Measurements from ENCODE around the gene PAPSS1. TPM values are rescaled to one million over a fixed set of nuclear protein-coding genes. Genes with fewer than 3 reads are reported as not detected.

The PAPSS1 gene
- total and polyA plus RNA-seq, 10 of the 15 experiments (the other 5 are each of a cell fraction or from before 2014, with no cell fraction given), result 22.6 to 73.0 (median 30.6) TPM

DNA sequence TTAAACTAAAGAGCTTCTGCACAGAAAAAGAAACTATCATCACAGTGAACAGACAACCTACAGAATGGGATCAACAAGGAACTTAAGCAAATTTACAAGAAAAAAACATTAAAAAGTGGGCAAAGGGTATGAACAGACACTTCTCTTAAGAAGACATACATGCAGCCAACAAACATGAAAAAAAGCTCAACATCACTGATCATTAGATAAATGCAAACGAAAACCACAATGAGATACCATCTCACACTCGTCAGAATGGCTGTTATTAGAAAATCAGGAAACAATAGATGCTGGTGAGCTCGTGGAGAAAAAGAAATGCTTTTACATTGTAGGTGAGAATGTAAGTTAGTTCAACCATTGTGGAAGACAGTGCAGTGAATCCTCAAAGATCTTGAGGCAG lies 27.8 kb downstream of the PAPSS1 start:
- peaks cover 0 to 6% of the 10 kb centered on the region in 2 experiments; a peak in 2 of 4 replicates for H3K36me3 ChIP-seq (ENCODE audit: control insufficient read depth in 2 of 2, insufficient read depth in 2 of 2, low read length in 1 of 2)
- WGBS (ENCODE audit: insufficient coverage, insufficient replicate concordance, low lambda C conversion rate, missing lambda C conversion rate), result 88% methylated on average over 3 of the region's 3 CpGs
- H2AFZ ChIP-seq (ENCODE audit: control insufficient read depth, low read depth, low read length), result no peak overlapping the region
- in situ Hi-C loops (cut with MboI) (no loop called here), intact Hi-C loops (cut with micrococcal nuclease; ENCODE audit: unreplicated experiment) (no loop called here)
- H3K4me3 ChIP-seq, result no peak overlapping the region
- RAD21 ChIA-PET (ENCODE audit: unreplicated experiment), result no interaction called here
- BruUV-seq (replicated peaks), result no TSS peak
- H4K20me1 ChIP-seq (ENCODE audit: control insufficient read depth, insufficient read depth), result no peaks in the 10 kb centered on the region
- no peaks in the 10 kb centered on the region for H3K4me1 ChIP-seq (ENCODE audit: control insufficient read depth, insufficient read depth, low read length)
- H3K9me3 ChIP-seq (replicated peaks; ENCODE audit: control insufficient read depth, insufficient read depth, low read length), result peaks cover 2% of the 10 kb centered on the region; the same call in 2 of the 3 replicates
- H3K27ac ChIP-seq (ENCODE audit: control insufficient read depth, insufficient read depth), result no peak overlapping the region
- DNase-seq (ENCODE audit: low read depth, low spot score) (no peak), FAIRE-seq (no peak), ATAC-seq (no peak)
- H3K79me2 ChIP-seq (ENCODE audit: control insufficient read depth, insufficient read depth, low read length), result no peaks in the 10 kb centered on the region
- SMC1A ChIA-PET (ENCODE audit: uncharacterized antibody, unreplicated experiment), result interaction anchor here (1.0 to 1.5 kb wide), 2 partner anchors 9 to 61 kb away, joined by 3 to 4 read pairs; no protein-coding TSS in a partner anchor
- TF ChIP-seq JUNB (IDR thresholded peaks at IDR 0.05), result no peak
- TF ChIP-seq BRCA1 (IDR thresholded peaks at IDR 0.05; ENCODE audit: low read depth, low read length), result no peak
- TF ChIP-seq IKZF2 (IDR thresholded peaks at IDR 0.05), result no peak
- TF ChIP-seq NBN (IDR thresholded peaks at IDR 0.05), result no peak
- TF ChIP-seq SUPT20H (IDR thresholded peaks at IDR 0.05; ENCODE audit: borderline replicate concordance, control insufficient read depth, low read depth, low read length), result no peak
- no peak for TF ChIP-seq RUNX3 (IDR thresholded peaks at IDR 0.05; ENCODE audit: low read length)
- TF ChIP-seq, protein P1, sequence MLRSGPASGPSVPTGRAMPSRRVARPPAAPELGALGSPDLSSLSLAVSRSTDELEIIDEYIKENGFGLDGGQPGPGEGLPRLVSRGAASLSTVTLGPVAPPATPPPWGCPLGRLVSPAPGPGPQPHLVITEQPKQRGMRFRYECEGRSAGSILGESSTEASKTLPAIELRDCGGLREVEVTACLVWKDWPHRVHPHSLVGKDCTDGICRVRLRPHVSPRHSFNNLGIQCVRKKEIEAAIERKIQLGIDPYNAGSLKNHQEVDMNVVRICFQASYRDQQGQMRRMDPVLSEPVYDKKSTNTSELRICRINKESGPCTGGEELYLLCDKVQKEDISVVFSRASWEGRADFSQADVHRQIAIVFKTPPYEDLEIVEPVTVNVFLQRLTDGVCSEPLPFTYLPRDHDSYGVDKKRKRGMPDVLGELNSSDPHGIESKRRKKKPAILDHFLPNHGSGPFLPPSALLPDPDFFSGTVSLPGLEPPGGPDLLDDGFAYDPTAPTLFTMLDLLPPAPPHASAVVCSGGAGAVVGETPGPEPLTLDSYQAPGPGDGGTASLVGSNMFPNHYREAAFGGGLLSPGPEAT (IDR thresholded peaks at IDR 0.05; ENCODE audit: low read depth), result no peak
- TF ChIP-seq, protein P2, sequence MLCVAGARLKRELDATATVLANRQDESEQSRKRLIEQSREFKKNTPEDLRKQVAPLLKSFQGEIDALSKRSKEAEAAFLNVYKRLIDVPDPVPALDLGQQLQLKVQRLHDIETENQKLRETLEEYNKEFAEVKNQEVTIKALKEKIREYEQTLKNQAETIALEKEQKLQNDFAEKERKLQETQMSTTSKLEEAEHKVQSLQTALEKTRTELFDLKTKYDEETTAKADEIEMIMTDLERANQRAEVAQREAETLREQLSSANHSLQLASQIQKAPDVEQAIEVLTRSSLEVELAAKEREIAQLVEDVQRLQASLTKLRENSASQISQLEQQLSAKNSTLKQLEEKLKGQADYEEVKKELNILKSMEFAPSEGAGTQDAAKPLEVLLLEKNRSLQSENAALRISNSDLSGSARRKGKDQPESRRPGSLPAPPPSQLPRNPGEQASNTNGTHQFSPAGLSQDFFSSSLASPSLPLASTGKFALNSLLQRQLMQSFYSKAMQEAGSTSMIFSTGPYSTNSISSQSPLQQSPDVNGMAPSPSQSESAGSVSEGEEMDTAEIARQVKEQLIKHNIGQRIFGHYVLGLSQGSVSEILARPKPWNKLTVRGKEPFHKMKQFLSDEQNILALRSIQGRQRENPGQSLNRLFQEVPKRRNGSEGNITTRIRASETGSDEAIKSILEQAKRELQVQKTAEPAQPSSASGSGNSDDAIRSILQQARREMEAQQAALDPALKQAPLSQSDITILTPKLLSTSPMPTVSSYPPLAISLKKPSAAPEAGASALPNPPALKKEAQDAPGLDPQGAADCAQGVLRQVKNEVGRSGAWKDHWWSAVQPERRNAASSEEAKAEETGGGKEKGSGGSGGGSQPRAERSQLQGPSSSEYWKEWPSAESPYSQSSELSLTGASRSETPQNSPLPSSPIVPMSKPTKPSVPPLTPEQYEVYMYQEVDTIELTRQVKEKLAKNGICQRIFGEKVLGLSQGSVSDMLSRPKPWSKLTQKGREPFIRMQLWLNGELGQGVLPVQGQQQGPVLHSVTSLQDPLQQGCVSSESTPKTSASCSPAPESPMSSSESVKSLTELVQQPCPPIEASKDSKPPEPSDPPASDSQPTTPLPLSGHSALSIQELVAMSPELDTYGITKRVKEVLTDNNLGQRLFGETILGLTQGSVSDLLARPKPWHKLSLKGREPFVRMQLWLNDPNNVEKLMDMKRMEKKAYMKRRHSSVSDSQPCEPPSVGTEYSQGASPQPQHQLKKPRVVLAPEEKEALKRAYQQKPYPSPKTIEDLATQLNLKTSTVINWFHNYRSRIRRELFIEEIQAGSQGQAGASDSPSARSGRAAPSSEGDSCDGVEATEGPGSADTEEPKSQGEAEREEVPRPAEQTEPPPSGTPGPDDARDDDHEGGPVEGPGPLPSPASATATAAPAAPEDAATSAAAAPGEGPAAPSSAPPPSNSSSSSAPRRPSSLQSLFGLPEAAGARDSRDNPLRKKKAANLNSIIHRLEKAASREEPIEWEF (IDR thresholded peaks at IDR 0.05; ENCODE audit: insufficient replicate concordance, low read depth, low read length), result no peak
- no peak for TF ChIP-seq IRF4 (IDR thresholded peaks at IDR 0.05; ENCODE audit: low read depth, low read length)
- POLR2A ChIA-PET, result no interaction called here
- no peak overlapping the region for H3K4me2 ChIP-seq (ENCODE audit: control insufficient read depth, insufficient read depth)
- no peaks in the 10 kb centered on the region for H3K27me3 ChIP-seq (replicated peaks in 1 of 2; ENCODE audit: control insufficient read depth in 2 of 2, insufficient read depth in 2 of 2, low read length in 1 of 2)
- CTCF ChIA-PET, result interaction anchor here (1.0 kb wide), 1 partner anchor 12 kb away, joined by 4 read pairs; no protein-coding TSS in a partner anchor
- no peak overlapping the region for H3K9ac ChIP-seq (ENCODE audit: control insufficient read depth, insufficient read depth, low read length)
